Smooth muscle cell (in vitro differentiated cells): ENCODE data around the gene TSPAN11. TPM values are rescaled to one million over a fixed set of nuclear protein-coding genes. Genes with fewer than 3 reads are reported as not detected.

Experiments
- DNase-seq: peaks from one replicate; lab custom pipeline; 2025; ENCODE audit not compliant: unreplicated experiment; lab: John Stamatoyannopoulos, UW
- H2AFZ ChIP-seq: fragments of 200-600 bp; sonication (generic); 2 replicates; pipeline ENCODE4 v1.6.0; 2016; ENCODE audit warnings: antibody characterized with exemption, low read depth, mild to moderate bottlenecking
- H3F3A ChIP-seq: fragments of 200-600 bp; sonication (generic); 2 replicates; pipeline ENCODE4 v1.6.0; 2017; ENCODE audit warnings: antibody characterized with exemption, low read depth
- H3K27ac ChIP-seq: fragments of 200-600 bp; sonication (generic); 2 replicates; pipeline ENCODE4 v1.5.1; 2016; ENCODE audit warnings: low read depth, mild to moderate bottlenecking
- H3K27me3 ChIP-seq: fragments of 200-600 bp; sonication (generic); 2 replicates; pipeline ENCODE4 v1.6.1; 2016; ENCODE audit warnings: low read depth, mild to moderate bottlenecking
- H3K36me3 ChIP-seq: fragments of 200-600 bp; sonication (generic); 2 replicates; pipeline ENCODE4 v1.5.1; 2016; ENCODE audit warnings: low read depth
- H3K4me1 ChIP-seq: fragments of 200-600 bp; sonication (generic); 2 replicates; pipeline ENCODE4 v1.5.1; 2016; ENCODE audit warnings: low read depth
- H3K4me2 ChIP-seq: fragments of 200-600 bp; sonication (generic); 2 replicates; pipeline ENCODE4 v1.6.0; 2016; ENCODE audit warnings: mild to moderate bottlenecking
- H3K4me3 ChIP-seq: fragments of 200-600 bp; sonication (generic); 2 replicates; pipeline ENCODE4 v1.5.1; 2016; ENCODE audit warnings: mild to moderate bottlenecking
- H3K79me2 ChIP-seq: fragments of 200-600 bp; sonication (generic); 2 replicates; pipeline ENCODE4 v1.6.0; 2016; ENCODE audit warnings: low read depth, mild to moderate bottlenecking
- H3K9ac ChIP-seq: fragments of 200-600 bp; sonication (generic); 2 replicates; pipeline ENCODE4 v1.6.0; 2016; ENCODE audit warnings: low read depth
- H3K9me3 ChIP-seq: fragments of 200-600 bp; sonication (generic); replicated peaks from 2 replicates; pipeline ENCODE4 v1.5.1; 2016; ENCODE audit warnings: low read depth
- H4K20me1 ChIP-seq: fragments of 200-600 bp; sonication (generic); 2 replicates; pipeline ENCODE4 v1.6.0; 2016; ENCODE audit warnings: low read depth
- WGBS: methylation state at CpG from one replicate; pipeline ENCODE4 v1.1.7; 2016; ENCODE audit warnings: low lambda C conversion rate; 5-methylcytosine and 5-hydroxymethylcytosine counted together
- polyA plus RNA-seq: library from polyadenylated mRNA; unstranded; fragments of >200 nt; fragmentation: Nextera tagmentation; extraction: Ambion mirVana; gene quantifications from 2 replicates; pipeline ENCODE4 v1.2.1, GENCODE V29; 2016
- total RNA-seq: library from RNA; depleted of rRNA; stranded (reverse); fragments of >200 nt; gene quantifications from 2 replicates; pipeline ENCODE4 v1.2.3, GENCODE V29; 2014
- TF ChIP-seq, protein P1 (sequence below): fragments of 200-600 bp; sonication (generic); IDR thresholded peaks from 2 replicates; pipeline ENCODE4 v1.5.1; 2017; ENCODE audit warnings: borderline replicate concordance, mild to moderate bottlenecking, antibody characterized with exemption; ENCODE audit not compliant: insufficient read depth, poor library complexity, severe bottlenecking

TSPAN11 gene
- total and polyA plus RNA-seq, 2 experiments from 2014 or later = 2.8 to 3.0 TPM

- H3K27me3 ChIP-seq = no peaks in the 10 kb centered on the region
- H3K9ac ChIP-seq = no peak overlapping the region
- no peaks in the 10 kb centered on the region for H3K4me1 ChIP-seq
- H3K4me2 ChIP-seq = no peak overlapping the region
- TF ChIP-seq, protein P1, sequence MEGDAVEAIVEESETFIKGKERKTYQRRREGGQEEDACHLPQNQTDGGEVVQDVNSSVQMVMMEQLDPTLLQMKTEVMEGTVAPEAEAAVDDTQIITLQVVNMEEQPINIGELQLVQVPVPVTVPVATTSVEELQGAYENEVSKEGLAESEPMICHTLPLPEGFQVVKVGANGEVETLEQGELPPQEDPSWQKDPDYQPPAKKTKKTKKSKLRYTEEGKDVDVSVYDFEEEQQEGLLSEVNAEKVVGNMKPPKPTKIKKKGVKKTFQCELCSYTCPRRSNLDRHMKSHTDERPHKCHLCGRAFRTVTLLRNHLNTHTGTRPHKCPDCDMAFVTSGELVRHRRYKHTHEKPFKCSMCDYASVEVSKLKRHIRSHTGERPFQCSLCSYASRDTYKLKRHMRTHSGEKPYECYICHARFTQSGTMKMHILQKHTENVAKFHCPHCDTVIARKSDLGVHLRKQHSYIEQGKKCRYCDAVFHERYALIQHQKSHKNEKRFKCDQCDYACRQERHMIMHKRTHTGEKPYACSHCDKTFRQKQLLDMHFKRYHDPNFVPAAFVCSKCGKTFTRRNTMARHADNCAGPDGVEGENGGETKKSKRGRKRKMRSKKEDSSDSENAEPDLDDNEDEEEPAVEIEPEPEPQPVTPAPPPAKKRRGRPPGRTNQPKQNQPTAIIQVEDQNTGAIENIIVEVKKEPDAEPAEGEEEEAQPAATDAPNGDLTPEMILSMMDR = no peak
- no peaks in the 10 kb centered on the region for H3K79me2 ChIP-seq
- H3K4me3 ChIP-seq = no peak overlapping the region
- H4K20me1 ChIP-seq = no peaks in the 10 kb centered on the region
- WGBS = 53% methylated on average over 3 of the region's 3 CpGs
- no peaks in the 10 kb centered on the region for H3K36me3 ChIP-seq
- no peaks in the 10 kb centered on the region for H3K9me3 ChIP-seq
- no peak for DNase-seq
- no peak overlapping the region for H2AFZ ChIP-seq
- H3K27ac ChIP-seq = no peak overlapping the region
- no peaks in the 10 kb centered on the region for H3F3A ChIP-seq
Measured at GRCh38 chr12:30896461-30896860, 30.1 kb upstream of the TSPAN11 start.

GRCh38 chr12:30898846-30899245 lies 27.7 kb upstream of the TSPAN11 start:
- Histone ChIP-seq H2AFZ (no peak overlapping the region), H3K36me3 (no peaks in the 10 kb centered on the region), H3K4me2 (no peak overlapping the region), H3K27me3 (no peaks in the 10 kb centered on the region), H3K9me3 (no peaks in the 10 kb centered on the region), H4K20me1 (no peaks in the 10 kb centered on the region), H3K4me1 (no peaks in the 10 kb centered on the region), H3K9ac (no peak overlapping the region), H3K4me3 (no peak overlapping the region), H3K79me2 (no peaks in the 10 kb centered on the region), H3K27ac (no peak overlapping the region), H3F3A (no peaks in the 10 kb centered on the region)
- TF ChIP-seq, protein P1 = no peak
- 100% methylated on average over 1 of the region's 1 CpG for WGBS
- DNase-seq = no peak

DNA sequence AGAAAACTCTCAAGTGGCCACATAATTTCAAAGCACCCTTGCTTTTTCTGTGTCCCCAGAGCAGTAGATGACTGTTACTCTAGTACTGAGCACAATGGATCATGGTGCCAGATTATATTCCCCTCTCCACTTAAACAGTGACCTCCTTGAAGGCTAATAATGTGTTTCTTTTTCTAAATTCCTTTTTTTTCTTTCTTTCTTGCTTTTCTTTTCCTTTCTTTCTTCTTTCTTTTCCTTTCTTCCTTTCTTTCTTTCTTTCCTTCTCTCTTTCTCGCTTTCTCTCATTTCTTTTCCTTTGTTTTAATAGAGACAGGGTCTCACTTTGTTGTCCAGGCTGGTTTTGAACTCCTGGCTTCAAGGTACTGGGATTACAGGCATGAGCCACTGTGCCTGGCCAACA lies 26.2 kb upstream of the TSPAN11 start:
- H2AFZ ChIP-seq = no peak overlapping the region
- no peak overlapping the region for H3K4me3 ChIP-seq
- H3K9ac ChIP-seq = no peak overlapping the region
- no peak for DNase-seq
- peaks cover 2% of the 10 kb centered on the region for H3K4me1 ChIP-seq
- no peaks in the 10 kb centered on the region for H3K79me2 ChIP-seq
- H4K20me1 ChIP-seq = no peaks in the 10 kb centered on the region
- no peaks in the 10 kb centered on the region for H3F3A ChIP-seq
- H3K9me3 ChIP-seq = no peaks in the 10 kb centered on the region
- no peak overlapping the region for H3K27ac ChIP-seq
- WGBS = 86% methylated on average over 1 of the region's 1 CpG
- no peak overlapping the region for H3K4me2 ChIP-seq
- no peaks in the 10 kb centered on the region for H3K27me3 ChIP-seq
- H3K36me3 ChIP-seq = no peaks in the 10 kb centered on the region
- TF ChIP-seq, protein P1 = no peak

DNA sequence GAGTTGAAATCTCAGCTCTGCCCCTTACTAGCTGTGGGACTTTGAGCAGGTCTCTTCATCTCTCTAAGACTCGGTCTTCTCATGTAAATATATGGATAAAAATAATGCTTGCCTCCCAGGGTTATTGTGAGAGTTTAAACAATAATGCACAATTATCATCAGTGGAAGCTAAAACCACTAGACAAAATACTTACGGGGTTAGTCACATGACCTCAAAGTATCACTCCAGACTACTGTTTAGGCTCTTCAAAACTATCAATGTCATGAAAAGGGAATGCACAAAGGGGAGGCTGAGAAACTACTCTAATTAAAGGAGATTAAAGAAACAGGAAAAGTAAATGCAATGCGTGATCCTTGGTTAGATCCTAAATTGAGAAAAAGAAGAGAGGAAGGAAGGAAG lies 24.5 kb upstream of the TSPAN11 start:
- no peak overlapping the region for H3K9ac ChIP-seq
- H3K79me2 ChIP-seq = no peaks in the 10 kb centered on the region
- no peaks in the 10 kb centered on the region for H3F3A ChIP-seq
- no peak for DNase-seq
- TF ChIP-seq, protein P1 = no peak
- no peaks in the 10 kb centered on the region for H3K9me3 ChIP-seq
- peaks cover 12% of the 10 kb centered on the region for H3K4me1 ChIP-seq
- H2AFZ ChIP-seq = no peak overlapping the region
- peak overlapping the region; percentile 44 for H3K4me2 ChIP-seq
- H3K4me3 ChIP-seq = no peak overlapping the region
- no peak overlapping the region for H3K27ac ChIP-seq
- H3K27me3 ChIP-seq = no peaks in the 10 kb centered on the region
- 61% methylated on average over 3 of the region's 3 CpGs for WGBS
- no peaks in the 10 kb centered on the region for H4K20me1 ChIP-seq
- H3K36me3 ChIP-seq = no peaks in the 10 kb centered on the region
